ENCODE measurements around the gene STAT5A.

GRCh38 chr17:42358434-42358833, 70.1 kb downstream of the STAT5A start:
- TF ChIP-seq YY1 (IDR thresholded peaks at IDR 0.05; ENCODE audit: insufficient read depth, insufficient read length) (no peak), SUZ12 (IDR thresholded peaks at IDR 0.05; ENCODE audit: extremely low read depth, insufficient read depth, insufficient read length) (no peak)
